HepG2 (cell line): ENCODE results near the gene NUP214. TPM values are rescaled to one million over a fixed set of nuclear protein-coding genes. Genes with fewer than 3 reads are reported as not detected.

ENCODE experiments used
- ATAC-seq: fragments of 200-7000 bp; cut with Tn5 transposase; 3 replicates; pipeline ENCODE4 v1.9.1; 2020; ENCODE audit warnings: mild to moderate bottlenecking, moderate library complexity
- BruUV-seq: library from RNA; stranded (reverse); fragments of 400-500 nt; replicated peaks from 2 replicates; lab custom pipeline; 2021; lab: Mats Ljungman, UMichigan
- CTCF ChIA-PET: fragments of 300-600 bp; formaldehyde crosslinking; extraction: SDS; loops from one replicate; lab custom pipeline; 2021; ENCODE audit warnings: low total read pairs, inconsistent platforms, low intra/inter-chr PET ratio; lab: Yijun Ruan, JAX
- POLR2A ChIA-PET: fragments of 350-600 bp; sonication (Branson Sonifier 250); formaldehyde crosslinking; loops from one replicate; lab custom pipeline; 2020; ENCODE audit warnings: antibody characterized with exemption, inconsistent platforms; lab: Yijun Ruan, JAX
- DNase-seq: peaks from one replicate; pipeline ENCODE4 v3.0.0-alpha.2; 2015; ENCODE audit warnings: low spot score
- FAIRE-seq: peaks from 3 replicates; lab custom pipeline; 2011; peaks lifted over from hg19 to GRCh38; lab: Jason Lieb, UNC
- H2AFZ ChIP-seq: one replicate; pipeline ENCODE4 v1.6.1; 2011; ENCODE audit warnings: low read length, inconsistent platforms
- H3K27ac ChIP-seq: fragments of 300-600 bp; 3 replicates; pipeline ENCODE4 v1.8.0; 2011; ENCODE audit warnings: mixed run types, mild to moderate bottlenecking, mixed read lengths, low read length, inconsistent platforms; ENCODE audit not compliant: insufficient read depth; ENCODE audit errors: extremely low read length
- H3K27me3 ChIP-seq, 2 experiments: fragments of 200-600 bp in 1 of 2; 2 replicates in 1 of 2; 3 replicates in 1 of 2; pipeline versions ENCODE4 v1.6.0 to v1.8.0; 2011; ENCODE audit warnings: low read length in 2 of 2, mild to moderate bottlenecking in 2 of 2, moderate library complexity in 2 of 2, inconsistent platforms in 1 of 2; ENCODE audit not compliant: insufficient read depth in 2 of 2, control insufficient read depth in 1 of 2
- H3K36me3 ChIP-seq, 2 experiments: fragments of 200-600 bp in 1 of 2; replicated peaks in 1 of 2; 2 replicates in 1 of 2; 3 replicates in 1 of 2; pipeline versions ENCODE4 v1.5.1 to v1.8.0; 2011; ENCODE audit warnings: low read length in 2 of 2, inconsistent platforms in 1 of 2; ENCODE audit not compliant: insufficient read depth in 2 of 2, control insufficient read depth in 1 of 2
- H3K4me1 ChIP-seq: 2 replicates; pipeline ENCODE4 v1.5.1; 2012; ENCODE audit warnings: low read length, inconsistent platforms; ENCODE audit not compliant: insufficient read depth
- H3K4me2 ChIP-seq: 2 replicates; pipeline ENCODE4 v1.6.0; 2011; ENCODE audit warnings: low read depth, low read length, inconsistent platforms
- H3K4me3 ChIP-seq, 3 experiments: fragments of 200-600 bp in 1 of 3; sonication (generic), shearing (Covaris generic) in 1 of 3; replicated peaks in 1 of 3; 2 replicates each; pipeline ENCODE4 v1.5.1; 2011 to 2016; ENCODE audit warnings: low read length in 3 of 3, inconsistent platforms in 2 of 3, low read depth in 2 of 3, mild to moderate bottlenecking in 2 of 3, control low read depth in 1 of 3, mixed read lengths in 1 of 3; ENCODE audit not compliant: insufficient read depth in 1 of 3
- H3K79me2 ChIP-seq: one replicate; pipeline ENCODE4 v1.6.1; 2011; ENCODE audit warnings: low read length, inconsistent platforms; ENCODE audit not compliant: insufficient read depth
- H3K9ac ChIP-seq: 2 replicates; pipeline ENCODE4 v1.6.0; 2011; ENCODE audit warnings: mild to moderate bottlenecking, low read depth, low read length, inconsistent platforms; ENCODE audit not compliant: insufficient read depth
- H3K9me3 ChIP-seq: 2 replicates; pipeline ENCODE4 v1.5.1; 2012; ENCODE audit warnings: mild to moderate bottlenecking, low read length
- H4K20me1 ChIP-seq: 2 replicates; pipeline ENCODE4 v1.6.0; 2011; ENCODE audit warnings: inconsistent platforms, mild to moderate bottlenecking, low read length, moderate library complexity; ENCODE audit not compliant: insufficient read depth
- HES4 ChIP-seq: sonication (generic); formaldehyde crosslinking; IDR thresholded peaks from 2 replicates; pipeline ENCODE4 v1.9.0; 2021; ENCODE audit warnings: mild to moderate bottlenecking, missing genetic modification reagents, borderline replicate concordance
- HNF4A ChIP-seq: sonication (generic); formaldehyde crosslinking; IDR thresholded peaks from 2 replicates; pipeline ENCODE4 v1.4.0; 2020; ENCODE audit warnings: missing genetic modification reagents
- NCOA2 ChIP-seq: sonication (generic); formaldehyde crosslinking; IDR thresholded peaks from 2 replicates; pipeline ENCODE4 v1.8.0; 2022; ENCODE audit warnings: inconsistent platforms
- RAD21 ChIP-seq: fragments of 450-650 bp; formaldehyde crosslinking; IDR thresholded peaks from 2 replicates; pipeline ENCODE4 v1.5.0; 2020; ENCODE audit warnings: mild to moderate bottlenecking
- RORA ChIP-seq: sonication (generic); formaldehyde crosslinking; IDR thresholded peaks from 2 replicates; pipeline ENCODE4 v1.5.0; 2020; ENCODE audit warnings: mild to moderate bottlenecking, missing genetic modification reagents, moderate library complexity
- SIN3A ChIP-seq: IDR thresholded peaks from 2 replicates; pipeline ENCODE4 v1.6.1; 2011; ENCODE audit warnings: low read depth, mild to moderate bottlenecking, control low read depth, low read length, borderline replicate concordance
- STAG1 ChIP-seq: sonication (generic); formaldehyde crosslinking; IDR thresholded peaks from 2 replicates; pipeline ENCODE4 v1.4.0; 2020; ENCODE audit warnings: missing genetic modification reagents
- ZFP36 ChIP-seq: fragments of 150-350 bp; IDR thresholded peaks from 2 replicates; pipeline ENCODE4 v1.6.1; 2018; ENCODE audit warnings: borderline replicate concordance, low read length, low read depth; ENCODE audit not compliant: partially characterized antibody
- ZNF562 ChIP-seq: sonication (generic); formaldehyde crosslinking; IDR thresholded peaks from 2 replicates; pipeline ENCODE4 v1.8.0; 2022; ENCODE audit warnings: missing genetic modification reagents, borderline replicate concordance
- WGBS: methylation state at CpG from one replicate; pipeline ENCODE4 v1.1.6; 2017; ENCODE audit warnings: low lambda C conversion rate; 5-methylcytosine and 5-hydroxymethylcytosine counted together
- in situ Hi-C: cut with HindIII; loops from 2 replicates; pipeline ENCODE4 v1.10.0; 2017; ENCODE audit warnings: low pct_unique_long_range_greater_than_20kb; ENCODE audit not compliant: extremely low pct_ligation_motif_present
- intact Hi-C: fragments of 100-400 bp; cut with micrococcal nuclease; formaldehyde crosslinking; loops from one replicate; pipeline ENCODE4 v1.10.0; 2022; ENCODE audit not compliant: unreplicated experiment
- polyA plus RNA-seq, 8 experiments: library from polyadenylated mRNA; depleted of rRNA in 3 of 8; stranded (reverse) in 7 of 8; unstranded in 1 of 8; fragments of >200 nt; fragmentation: Illumina TruSeq in 4 of 8; extraction: Trizol in 4 of 8; gene quantifications; 2 replicates each; pipeline versions ENCODE4 v1.2.1 to v1.2.3, GENCODE V29; 2011 to 2016; ENCODE audit warnings: low read depth in 4 of 8, missing spikeins in 1 of 8, mixed read lengths in 1 of 8; ENCODE audit not compliant: insufficient read depth in 1 of 8
- total RNA-seq, 5 experiments: library from RNA; depleted of rRNA; stranded (reverse); fragments of >200 nt; fragmentation: Illumina TruSeq; extraction: Trizol; gene quantifications; 2 replicates each; pipeline ENCODE4 v1.2.3, GENCODE V29; 2016; ENCODE audit warnings: low read depth in 1 of 5
- TF ChIP-seq, protein P1 (sequence below): IDR thresholded peaks from 2 replicates; pipeline ENCODE4 v1.6.1; 2016; ENCODE audit warnings: missing biosample characterization, missing genetic modification reagents, low read depth
- TF ChIP-seq, protein P2 (sequence below): sonication (generic); formaldehyde crosslinking; IDR thresholded peaks from 2 replicates; pipeline ENCODE4 v1.8.1; 2022; ENCODE audit warnings: low read depth, mild to moderate bottlenecking, missing genetic modification reagents
- TF ChIP-seq, protein P3 (sequence below): sonication (generic); formaldehyde crosslinking; IDR thresholded peaks from 2 replicates; pipeline ENCODE4 v1.4.0; 2020; ENCODE audit warnings: mild to moderate bottlenecking, missing genetic modification reagents
- TF ChIP-seq, protein P4 (sequence below): sonication (generic); formaldehyde crosslinking; conservative IDR thresholded peaks from 2 replicates; pipeline ENCODE4 v1.4.0; 2020; ENCODE audit warnings: missing genetic modification reagents

Gene NUP214
- total and polyA plus RNA-seq, 2 of the 13 experiments (the other 11 are each of a cell fraction or from before 2014, with no cell fraction given) = 8.4 to 16.0 TPM

DNA sequence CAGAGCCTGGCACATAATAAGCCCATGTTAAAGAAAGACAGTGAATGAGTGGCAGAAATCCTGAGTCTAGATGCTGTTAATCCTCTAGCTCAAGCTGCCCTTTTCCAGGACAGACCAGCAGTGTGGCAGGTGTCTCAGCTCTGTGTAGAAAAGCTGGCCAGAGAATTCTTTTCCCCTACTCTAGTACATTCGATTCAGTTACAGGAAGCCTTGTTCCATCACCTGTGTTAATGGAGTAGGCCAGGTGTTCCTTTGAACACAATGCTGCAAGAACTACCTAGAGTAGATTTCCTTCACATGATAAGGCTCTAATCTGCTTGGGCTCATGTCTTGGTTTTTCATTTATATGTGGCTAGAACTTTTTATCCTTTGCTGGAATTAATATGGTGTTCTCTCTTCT, 52.5 kb downstream of the NUP214 start:
- in situ Hi-C loops = loop anchor here (5.0 kb wide), 1 partner anchor 159 kb away; no protein-coding TSS in a partner anchor
- H3K36me3 ChIP-seq = peaks cover 17 to 93% of the 10 kb centered on the region in 2 experiments
- no peak for FAIRE-seq

DNA sequence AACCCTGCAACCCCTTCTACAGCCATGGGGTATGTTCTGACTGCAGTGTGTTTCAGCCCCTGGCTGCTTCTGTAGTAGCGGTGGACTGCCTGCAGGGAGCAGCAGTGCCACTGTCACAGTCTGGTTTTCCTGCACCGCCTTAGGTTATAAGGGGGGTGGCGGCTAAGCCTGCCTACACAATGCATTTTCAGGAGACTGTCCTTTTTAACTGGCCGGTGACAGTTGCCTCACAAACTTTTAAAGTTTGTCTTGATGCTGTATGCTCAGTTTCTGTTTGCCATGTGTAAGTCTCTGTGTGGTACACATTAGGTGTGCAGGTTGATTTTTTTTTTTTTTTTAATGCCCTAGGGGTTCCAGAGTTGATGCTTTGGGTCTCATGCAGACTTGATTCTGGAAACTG, 53.0 kb downstream of the NUP214 start:
- Histone ChIP-seq H3K4me3 (no peak overlapping the region), H2AFZ (no peak overlapping the region), H3K27ac (no peak overlapping the region), H3K79me2 (no peaks in the 10 kb centered on the region), H4K20me1 (no peaks in the 10 kb centered on the region), H3K27me3 (no peaks in the 10 kb centered on the region), H3K36me3 (peaks cover 17 to 93% of the 10 kb centered on the region in 2 experiments), H3K4me1 (no peaks in the 10 kb centered on the region), H3K9me3 (no peaks in the 10 kb centered on the region), H3K4me2 (no peak overlapping the region), H3K9ac (no peak overlapping the region)
- 62% methylated on average over 4 of the region's 4 CpGs for WGBS
- in situ Hi-C loops (loop anchor here (5.0 kb wide), 1 partner anchor 159 kb away; no protein-coding TSS in a partner anchor), intact Hi-C loops (loop anchor here (1.0 to 5.0 kb wide), 2 partner anchors 99 to 158 kb away; partner anchors contain the start of gene FAM78A)
- BruUV-seq = no TSS peak
- POLR2A ChIA-PET = no interaction called here
- peak; percentile 35 for DNase-seq
- CTCF ChIA-PET = interaction anchor here (3.7 kb wide), 1 partner anchor 158 kb away, joined by 30 read pairs; no protein-coding TSS in a partner anchor
- peak; percentile 82 for FAIRE-seq
- ATAC-seq = peak; percentile 99
- TF ChIP-seq NCOA2 (CRISPR knock-in tag) = no peak
- TF ChIP-seq SIN3A = no peak
- no peak for TF ChIP-seq HNF4A (CRISPR knock-in tag)
- TF ChIP-seq, protein P1, sequence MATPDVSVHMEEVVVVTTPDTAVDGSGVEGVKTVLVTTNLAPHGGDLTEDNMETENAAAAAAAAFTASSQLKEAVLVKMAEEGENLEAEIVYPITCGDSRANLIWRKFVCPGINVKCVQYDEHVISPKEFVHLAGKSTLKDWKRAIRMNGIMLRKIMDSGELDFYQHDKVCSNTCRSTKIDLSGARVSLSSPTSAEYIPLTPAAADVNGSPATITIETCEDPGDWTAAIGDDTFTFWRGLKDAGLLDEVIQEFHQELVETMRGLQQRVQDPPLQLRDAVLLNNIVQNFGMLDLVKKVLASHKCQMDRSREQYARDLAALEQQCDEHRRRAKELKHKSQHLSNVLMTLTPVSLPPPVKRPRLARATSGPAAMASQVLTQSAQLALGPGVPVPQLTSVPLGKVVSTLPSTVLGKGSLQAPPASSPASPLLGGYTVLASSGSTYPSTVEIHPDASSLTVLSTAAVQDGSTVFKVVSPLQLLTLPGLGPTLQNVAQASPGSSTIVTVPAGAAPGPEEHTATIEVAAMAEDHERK (CRISPR knock-in tag) = no peak
- TF ChIP-seq ZFP36 = peak; percentile 31
- peak; percentile 86 for TF ChIP-seq STAG1 (CRISPR knock-in tag)
- TF ChIP-seq HES4 (CRISPR knock-in tag) = no peak
- TF ChIP-seq ZNF562 (CRISPR knock-in tag) = no peak
- peak; percentile 81 for TF ChIP-seq RAD21 (CRISPR knock-in tag)
- TF ChIP-seq, protein P2, sequence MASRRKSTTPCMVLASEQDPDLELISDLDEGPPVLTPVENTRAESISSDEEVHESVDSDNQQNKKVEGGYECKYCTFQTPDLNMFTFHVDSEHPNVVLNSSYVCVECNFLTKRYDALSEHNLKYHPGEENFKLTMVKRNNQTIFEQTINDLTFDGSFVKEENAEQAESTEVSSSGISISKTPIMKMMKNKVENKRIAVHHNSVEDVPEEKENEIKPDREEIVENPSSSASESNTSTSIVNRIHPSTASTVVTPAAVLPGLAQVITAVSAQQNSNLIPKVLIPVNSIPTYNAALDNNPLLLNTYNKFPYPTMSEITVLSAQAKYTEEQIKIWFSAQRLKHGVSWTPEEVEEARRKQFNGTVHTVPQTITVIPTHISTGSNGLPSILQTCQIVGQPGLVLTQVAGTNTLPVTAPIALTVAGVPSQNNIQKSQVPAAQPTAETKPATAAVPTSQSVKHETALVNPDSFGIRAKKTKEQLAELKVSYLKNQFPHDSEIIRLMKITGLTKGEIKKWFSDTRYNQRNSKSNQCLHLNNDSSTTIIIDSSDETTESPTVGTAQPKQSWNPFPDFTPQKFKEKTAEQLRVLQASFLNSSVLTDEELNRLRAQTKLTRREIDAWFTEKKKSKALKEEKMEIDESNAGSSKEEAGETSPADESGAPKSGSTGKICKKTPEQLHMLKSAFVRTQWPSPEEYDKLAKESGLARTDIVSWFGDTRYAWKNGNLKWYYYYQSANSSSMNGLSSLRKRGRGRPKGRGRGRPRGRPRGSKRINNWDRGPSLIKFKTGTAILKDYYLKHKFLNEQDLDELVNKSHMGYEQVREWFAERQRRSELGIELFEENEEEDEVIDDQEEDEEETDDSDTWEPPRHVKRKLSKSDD (CRISPR knock-in tag) = no peak

More for the DNA sequence above, 52.5 kb downstream of the NUP214 start:
- Histone ChIP-seq H3K27ac (no peak overlapping the region), H2AFZ (no peak overlapping the region), H4K20me1 (no peaks in the 10 kb centered on the region), H3K4me2 (no peak overlapping the region), H3K9ac (no peak overlapping the region), H3K4me3 (no peak overlapping the region)
- DNase-seq (no peak), ATAC-seq (peak; percentile 45)
- no TSS peak for BruUV-seq
- POLR2A ChIA-PET = no interaction called here
- intact Hi-C loops = loop anchor here (1.0 to 5.0 kb wide), 2 partner anchors 99 to 158 kb away; partner anchors contain the start of gene FAM78A
- TF ChIP-seq RORA (CRISPR knock-in tag) = no peak
- TF ChIP-seq, protein P3, sequence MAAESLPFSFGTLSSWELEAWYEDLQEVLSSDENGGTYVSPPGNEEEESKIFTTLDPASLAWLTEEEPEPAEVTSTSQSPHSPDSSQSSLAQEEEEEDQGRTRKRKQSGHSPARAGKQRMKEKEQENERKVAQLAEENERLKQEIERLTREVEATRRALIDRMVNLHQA (CRISPR knock-in tag) = no peak
- TF ChIP-seq, protein P4, sequence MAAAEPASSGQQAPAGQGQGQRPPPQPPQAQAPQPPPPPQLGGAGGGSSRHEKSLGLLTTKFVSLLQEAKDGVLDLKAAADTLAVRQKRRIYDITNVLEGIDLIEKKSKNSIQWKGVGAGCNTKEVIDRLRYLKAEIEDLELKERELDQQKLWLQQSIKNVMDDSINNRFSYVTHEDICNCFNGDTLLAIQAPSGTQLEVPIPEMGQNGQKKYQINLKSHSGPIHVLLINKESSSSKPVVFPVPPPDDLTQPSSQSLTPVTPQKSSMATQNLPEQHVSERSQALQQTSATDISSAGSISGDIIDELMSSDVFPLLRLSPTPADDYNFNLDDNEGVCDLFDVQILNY (CRISPR knock-in tag) = no peak
- TF ChIP-seq, all 625 proteins: peak for 0
- 100% methylated on average over 1 of the region's 1 CpG for WGBS
- Histone ChIP-seq H3K79me2 (no peaks in the 10 kb centered on the region), H3K27me3 (no peaks in the 10 kb centered on the region), H3K9me3 (no peaks in the 10 kb centered on the region), H3K4me1 (no peaks in the 10 kb centered on the region)
- CTCF ChIA-PET = interaction anchor here (3.7 kb wide), 1 partner anchor 158 kb away, joined by 30 read pairs; no protein-coding TSS in a partner anchor
